Body of pancreas (tissue), 4 donors: ENCODE data around the gene TSPAN4.

Source experiments
- POLR2A ChIP-seq, 3 donors: fragments of 450-650 bp; IDR thresholded peaks; one replicate each; pipeline ENCODE4 v1.6.1; 2016; ENCODE audit warnings: antibody characterized with exemption in 3 of 3, mild to moderate bottlenecking in 2 of 3
- TF ChIP-seq, protein P1 (sequence below), 7 experiments: fragments of 450-650 bp in 4 of 7; fragments of 200-600 bp in 3 of 7; sonication (generic) in 3 of 7; IDR thresholded peaks; one replicate each; pipeline ENCODE4 v1.5.1; 2016 to 2019; ENCODE audit warnings: antibody characterized with exemption in 7 of 7

DNA sequence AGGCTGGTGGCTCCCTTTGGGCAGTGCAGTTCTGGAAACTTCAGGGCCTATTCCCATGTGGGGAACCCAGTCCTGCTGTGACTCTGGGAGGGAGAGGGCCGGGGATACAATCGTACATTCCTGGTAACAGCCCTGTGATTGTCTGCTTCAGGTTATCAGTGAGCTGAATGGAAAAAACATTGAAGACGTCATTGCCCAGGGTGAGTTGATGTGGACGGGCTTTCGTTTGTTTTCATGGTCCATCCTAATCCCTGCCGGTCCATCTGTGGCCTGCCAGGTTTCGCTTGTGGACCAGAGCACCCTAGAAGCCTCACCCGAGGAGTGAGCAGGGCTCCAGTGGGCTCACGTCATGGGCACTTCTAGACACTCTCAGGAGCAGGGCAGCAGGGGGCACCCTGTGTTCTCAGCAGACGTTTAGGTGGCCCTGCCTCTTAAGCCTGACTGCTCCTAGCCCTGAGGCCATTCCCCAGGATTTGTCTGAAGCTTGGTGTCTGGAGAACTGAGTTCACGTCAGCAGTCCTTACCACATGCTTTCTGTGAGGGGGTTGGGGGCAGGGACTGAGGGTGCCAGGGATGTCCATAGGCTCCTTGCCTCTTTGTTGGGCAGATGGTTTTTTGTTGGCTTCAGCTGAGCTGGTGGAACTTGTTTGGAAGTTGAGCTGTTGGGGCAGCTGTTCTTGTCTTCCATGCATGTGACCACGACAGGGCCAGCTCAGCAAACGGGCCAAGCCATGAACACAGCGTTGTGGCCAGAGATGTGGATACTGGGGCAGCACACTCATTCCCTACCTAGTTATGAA, 31.0 kb upstream of the TSPAN4 start:
- TF ChIP-seq POLR2A (IDR thresholded peaks at IDR 0.05) = no peak
- TF ChIP-seq, protein P1, sequence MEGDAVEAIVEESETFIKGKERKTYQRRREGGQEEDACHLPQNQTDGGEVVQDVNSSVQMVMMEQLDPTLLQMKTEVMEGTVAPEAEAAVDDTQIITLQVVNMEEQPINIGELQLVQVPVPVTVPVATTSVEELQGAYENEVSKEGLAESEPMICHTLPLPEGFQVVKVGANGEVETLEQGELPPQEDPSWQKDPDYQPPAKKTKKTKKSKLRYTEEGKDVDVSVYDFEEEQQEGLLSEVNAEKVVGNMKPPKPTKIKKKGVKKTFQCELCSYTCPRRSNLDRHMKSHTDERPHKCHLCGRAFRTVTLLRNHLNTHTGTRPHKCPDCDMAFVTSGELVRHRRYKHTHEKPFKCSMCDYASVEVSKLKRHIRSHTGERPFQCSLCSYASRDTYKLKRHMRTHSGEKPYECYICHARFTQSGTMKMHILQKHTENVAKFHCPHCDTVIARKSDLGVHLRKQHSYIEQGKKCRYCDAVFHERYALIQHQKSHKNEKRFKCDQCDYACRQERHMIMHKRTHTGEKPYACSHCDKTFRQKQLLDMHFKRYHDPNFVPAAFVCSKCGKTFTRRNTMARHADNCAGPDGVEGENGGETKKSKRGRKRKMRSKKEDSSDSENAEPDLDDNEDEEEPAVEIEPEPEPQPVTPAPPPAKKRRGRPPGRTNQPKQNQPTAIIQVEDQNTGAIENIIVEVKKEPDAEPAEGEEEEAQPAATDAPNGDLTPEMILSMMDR (IDR thresholded peaks at IDR 0.05) = no peak
